Ureter (tissue), 1 donor: ENCODE data around the gene RPS14. TPM values are rescaled to one million over a fixed set of nuclear protein-coding genes. Genes with fewer than 3 reads are reported as not detected.
A peak's percentile ranks its signal among the peaks of the same experiment; 100 is the strongest.
"Not testable (repeated sequence)": the region's sequence is repeated elsewhere in the genome, so short reads cannot be mapped to it uniquely, and the experiment has no call there.

Source experiments
- DNase-seq: peaks from one replicate; pipeline ENCODE4 v3.0.0-alpha.2; 2020; ENCODE audit warnings: low spot score
- total RNA-seq: library from RNA; stranded (reverse); gene quantifications from one replicate; pipeline ENCODE4 v1.2.4, GENCODE V29; 2023
- donor health status: DM: yes; HTN: yes; CAD: no.

Gene RPS14
- total RNA-seq, 1 donor from 2014 or later = 2,344 TPM

DNA sequence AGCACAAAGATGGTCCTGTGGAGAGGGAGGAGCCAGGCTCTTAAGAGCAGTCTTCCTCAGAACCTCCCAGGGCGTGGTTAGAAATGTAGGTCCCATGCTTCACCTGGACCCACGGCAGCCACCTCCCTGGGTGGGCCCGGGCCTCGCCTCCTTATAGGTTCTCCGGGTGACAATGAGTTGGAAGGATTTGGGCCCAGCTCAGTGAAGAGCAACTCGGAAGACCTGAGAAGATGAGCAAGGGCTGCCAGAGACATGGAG, 32.1 kb upstream of the RPS14 start:
- no peak for DNase-seq

DNA sequence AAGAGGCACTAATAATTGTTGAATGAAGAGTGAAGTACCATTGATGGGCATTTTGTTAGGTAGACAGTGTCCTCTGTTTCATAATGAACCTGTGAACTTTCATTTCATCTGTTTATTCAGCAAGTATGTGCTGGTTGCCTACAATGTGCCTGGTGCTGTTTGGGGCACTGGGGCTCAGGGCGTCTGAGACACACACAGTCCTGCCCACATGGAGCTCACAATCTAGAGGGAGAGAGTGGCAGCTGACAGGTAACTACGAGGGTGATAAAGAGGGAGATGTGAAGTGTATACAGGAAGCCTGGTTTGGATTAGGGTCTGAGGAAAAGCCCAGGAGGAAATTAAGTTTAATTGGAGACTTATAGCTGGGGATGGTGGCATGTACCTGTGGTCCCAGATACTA, 29.9 kb upstream of the RPS14 start:
- no peak for DNase-seq

GRCh38 chr5:150476568-150476967, 27.0 kb upstream of the RPS14 start:
- DNase-seq = not testable (repeated sequence)

- DNase-seq = no peak
Measured at GRCh38 chr5:150473673-150474358, 24.3 kb upstream of the RPS14 start.

GRCh38 chr5:150469718-150470469, 20.4 kb upstream of the RPS14 start:
- no peak for DNase-seq

GRCh38 chr5:150468206-150468605, 18.7 kb upstream of the RPS14 start:
- DNase-seq = no peak

GRCh38 chr5:150465927-150466326, 16.4 kb upstream of the RPS14 start:
- no peak for DNase-seq

DNA sequence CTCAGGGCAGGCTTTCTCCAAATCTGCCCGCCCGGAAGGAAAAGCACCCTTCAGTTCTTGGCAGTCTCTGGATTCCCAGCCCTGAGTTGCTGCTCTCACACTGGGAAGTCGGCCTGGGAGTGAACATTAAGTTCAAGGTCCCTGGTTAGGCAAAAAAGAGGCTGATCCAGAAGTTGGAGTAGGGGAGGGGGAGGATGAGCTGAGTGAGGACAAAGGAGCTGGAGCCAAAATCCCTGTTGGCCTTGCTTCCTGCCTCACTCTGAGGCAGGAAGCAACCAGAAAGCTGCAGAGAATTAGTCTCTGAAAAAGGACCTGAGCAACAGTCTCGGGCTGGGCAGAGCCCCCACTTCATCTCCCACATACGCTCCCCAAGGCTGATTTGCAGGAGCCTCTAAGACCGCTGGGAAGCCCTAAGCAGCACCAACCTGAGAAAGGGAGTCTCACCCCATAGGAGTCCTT, 15.0 kb upstream of the RPS14 start:
- DNase-seq = no peak

DNA sequence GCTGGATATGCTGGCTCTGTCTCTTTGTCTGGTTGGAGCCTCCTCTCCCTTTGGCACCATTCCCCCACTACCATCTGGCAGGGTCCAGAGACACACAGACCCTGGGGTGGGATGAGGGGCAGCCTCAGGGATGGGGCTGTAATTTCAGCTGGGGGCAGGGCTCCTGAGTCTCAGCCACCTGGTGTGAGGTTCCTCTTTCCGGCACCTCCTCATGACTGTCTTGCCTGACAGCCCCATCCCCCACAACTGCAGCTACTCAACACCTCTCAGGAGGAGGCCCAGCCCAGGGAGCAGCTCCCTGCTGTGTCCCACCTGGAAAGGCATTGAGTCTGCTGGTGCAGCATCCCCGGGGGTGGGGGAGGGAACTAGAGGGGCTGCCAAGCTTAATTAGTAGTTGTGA, 11.7 kb upstream of the RPS14 start:
- no peak for DNase-seq

- DNase-seq = no peak
Measured at GRCh38 chr5:150460781-150461180, 11.2 kb upstream of the RPS14 start.

DNA sequence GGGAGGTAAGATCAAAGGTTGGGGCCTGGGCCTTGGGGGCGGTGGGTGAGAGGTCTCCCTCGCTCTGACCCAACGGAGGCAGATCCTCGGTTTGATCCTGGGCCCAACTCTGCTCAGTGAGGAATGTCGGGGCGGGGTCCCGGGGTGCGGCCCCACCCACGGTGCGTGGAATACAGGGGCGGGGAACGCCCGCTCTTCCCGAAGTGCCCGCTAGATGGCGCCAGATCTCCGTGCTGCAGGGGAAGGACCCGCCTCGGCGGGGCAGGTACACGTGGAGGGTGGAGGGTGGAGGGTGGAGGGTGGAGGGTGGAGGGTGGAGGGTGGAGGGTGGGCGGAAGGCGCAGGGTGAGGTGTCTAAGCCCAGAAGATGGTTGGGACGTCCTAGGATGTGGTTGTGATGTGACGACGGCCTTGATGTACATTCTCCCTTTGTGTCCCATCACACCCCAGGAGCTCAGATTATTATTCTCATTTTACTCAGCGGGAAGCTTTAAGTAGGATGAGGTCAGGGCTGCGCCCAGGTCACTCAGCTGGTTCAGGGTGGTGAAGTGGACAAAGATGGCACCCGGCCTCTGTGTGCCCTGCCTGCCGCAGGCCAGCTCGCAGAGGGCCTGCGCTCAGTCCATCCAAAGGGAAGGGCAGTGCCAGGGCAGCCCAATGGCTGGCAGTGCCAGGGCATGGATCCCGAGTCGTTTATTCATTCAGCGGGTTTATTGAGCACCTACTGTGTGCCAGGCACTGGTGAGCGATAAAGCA, 9.4 kb upstream of the RPS14 start:
- DNase-seq = peak; percentile 83

DNA sequence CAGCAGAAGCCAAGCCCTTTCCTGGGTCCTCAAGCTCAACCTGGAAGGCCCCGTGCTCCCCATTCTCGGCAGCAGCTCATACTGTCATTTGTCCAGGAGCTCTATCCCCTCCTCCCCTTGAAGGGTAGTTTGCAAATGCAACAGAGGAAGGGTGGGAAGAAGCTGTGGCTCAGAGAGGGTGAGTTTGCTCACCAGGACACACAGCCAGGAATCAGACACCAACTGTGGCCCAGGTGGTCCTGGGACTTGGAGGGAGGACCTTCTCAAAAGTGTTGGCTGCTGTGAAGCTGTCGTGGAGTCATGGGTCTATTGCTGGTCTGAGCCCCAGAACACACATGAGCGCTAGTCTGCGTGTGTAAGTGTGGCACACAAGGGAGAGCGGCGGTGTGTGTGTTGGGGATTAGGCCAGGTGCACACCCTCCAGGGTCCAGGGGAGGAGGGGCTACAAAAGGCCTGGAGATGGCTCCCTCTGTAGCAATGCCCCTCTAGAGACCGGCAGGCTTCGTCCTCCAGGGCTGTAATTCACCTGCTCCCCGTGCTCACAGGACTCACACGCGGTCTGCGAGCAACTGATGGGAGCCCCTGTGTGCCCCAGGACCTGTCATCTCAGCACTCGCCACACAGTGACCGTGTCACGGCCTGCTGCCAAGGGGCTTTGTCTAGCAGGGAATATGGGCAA, 8.2 kb upstream of the RPS14 start:
- no peak for DNase-seq

GRCh38 chr5:150457121-150457520, 7.6 kb upstream of the RPS14 start:
- DNase-seq = no peak

DNA sequence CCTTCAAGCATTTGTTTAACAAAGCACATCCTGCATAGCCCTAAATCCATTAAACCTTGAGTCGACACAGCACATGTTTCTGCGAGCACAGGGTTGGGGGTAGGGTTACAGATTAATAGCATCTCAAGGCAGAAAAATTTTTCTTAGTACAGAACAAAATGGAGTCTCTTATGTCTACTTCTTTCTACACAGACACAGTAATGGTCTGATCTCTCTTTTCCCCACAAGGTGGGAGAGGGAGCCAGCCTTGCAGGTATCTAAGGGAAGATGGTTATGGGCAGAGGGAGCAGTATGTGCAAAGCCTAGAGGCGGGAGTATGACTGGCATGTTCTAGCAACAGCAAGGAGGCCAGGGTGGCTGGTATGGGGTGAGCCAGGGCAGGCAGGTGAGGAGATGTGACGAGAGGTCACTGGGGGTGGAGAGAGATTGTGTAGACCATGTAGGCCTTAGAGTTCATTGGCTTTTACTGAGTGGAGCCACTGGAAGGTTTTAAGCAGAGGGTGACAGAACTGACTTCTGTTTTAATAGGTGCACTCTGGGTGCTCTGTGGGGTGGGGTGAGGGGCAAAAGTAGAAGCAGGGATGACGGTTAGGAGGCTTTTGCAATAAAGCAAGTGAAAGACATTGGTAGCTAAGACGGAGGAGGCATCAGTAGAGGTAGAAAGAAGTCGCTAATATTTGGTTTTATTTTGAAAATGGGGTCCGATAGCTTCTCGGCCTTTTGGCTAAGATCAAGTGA, 5.1 kb upstream of the RPS14 start:
- no peak for DNase-seq

DNA sequence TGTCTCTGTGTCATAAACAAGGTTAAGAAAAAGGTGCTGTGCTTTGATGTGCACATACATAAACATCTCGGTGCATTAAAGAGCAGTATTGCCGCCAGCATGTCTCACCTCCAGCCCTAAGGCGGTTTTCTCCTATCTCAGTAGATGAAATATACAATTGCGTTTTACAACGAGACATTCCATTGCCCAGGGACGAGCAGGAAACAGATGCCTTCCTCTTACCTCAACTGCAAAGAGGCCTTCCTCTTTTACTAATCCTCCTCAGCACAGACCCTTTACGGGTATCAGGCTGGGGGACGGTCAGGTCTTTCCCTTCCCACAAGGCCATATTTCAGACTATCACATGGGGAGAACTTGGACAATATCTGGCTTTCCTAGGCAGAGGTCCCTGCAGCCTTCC, 4.5 kb upstream of the RPS14 start:
- DNase-seq = not testable (repeated sequence)

GRCh38 chr5:150452914-150453313, 3.4 kb upstream of the RPS14 start:
- DNase-seq = no peak

- DNase-seq = no peak
Measured at GRCh38 chr5:150451594-150451993, 2.1 kb upstream of the RPS14 start.

- no peak for DNase-seq
Measured at GRCh38 chr5:150448952-150449516, 505 bp downstream of the RPS14 start.

DNA sequence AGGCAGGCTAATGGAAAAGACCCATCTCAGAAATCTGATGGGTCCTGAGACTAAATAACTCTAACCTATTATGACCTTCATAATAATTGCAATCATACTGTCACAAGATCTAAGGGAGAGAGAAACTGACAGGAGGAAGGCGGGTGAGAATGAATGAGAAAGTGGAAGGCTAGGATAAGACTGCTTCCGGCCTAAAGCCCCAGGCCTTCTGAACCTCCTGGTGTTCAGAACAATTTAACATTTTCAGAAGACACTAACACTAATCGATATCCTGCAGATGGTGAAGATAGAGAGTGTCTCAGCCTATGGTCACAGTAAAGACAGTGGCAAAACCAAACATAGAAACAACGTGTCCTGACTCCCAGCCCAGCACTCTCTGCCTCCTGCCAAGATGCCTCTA, 1.2 kb downstream of the RPS14 start:
- DNase-seq = no peak

GRCh38 chr5:150447188-150447587, 2.4 kb downstream of the RPS14 start:
- no peak for DNase-seq

- DNase-seq = no peak
Measured at GRCh38 chr5:150446583-150446982, 3.0 kb downstream of the RPS14 start.
